Peyer's patch (tissue), 4 donors: ENCODE data around the gene MTG1.

Experiments
- CTCF ChIP-seq, 6 experiments: fragments of 450-650 bp in 4 of 6; fragments of 200-600 bp in 2 of 6; sonication (generic) in 1 of 6; IDR thresholded peaks; one replicate each; pipeline ENCODE4 v1.5.1; 2017 to 2019; ENCODE audit warnings: antibody characterized with exemption in 6 of 6, mild to moderate bottlenecking in 3 of 6, moderate library complexity in 1 of 6
- POLR2A ChIP-seq, 2 donors: fragments of 450-650 bp; IDR thresholded peaks; one replicate each; pipeline ENCODE4 v1.5.1; 2017; ENCODE audit warnings: antibody characterized with exemption in 2 of 2, mild to moderate bottlenecking in 2 of 2, moderate library complexity in 2 of 2

GRCh38 chr10:133381036-133381435 lies 12.9 kb upstream of the MTG1 start:
- no peak for TF ChIP-seq POLR2A (IDR thresholded peaks at IDR 0.05)
- no peak for TF ChIP-seq CTCF (IDR thresholded peaks at IDR 0.05)
